ENCODE measurements around the gene HOXD9. TPM values are rescaled to one million over a fixed set of nuclear protein-coding genes. Genes with fewer than 3 reads are reported as not detected.

Gene HOXD9
- total RNA-seq, 2 donors from 2014 or later = 0.33 to 1.6 TPM

DNA sequence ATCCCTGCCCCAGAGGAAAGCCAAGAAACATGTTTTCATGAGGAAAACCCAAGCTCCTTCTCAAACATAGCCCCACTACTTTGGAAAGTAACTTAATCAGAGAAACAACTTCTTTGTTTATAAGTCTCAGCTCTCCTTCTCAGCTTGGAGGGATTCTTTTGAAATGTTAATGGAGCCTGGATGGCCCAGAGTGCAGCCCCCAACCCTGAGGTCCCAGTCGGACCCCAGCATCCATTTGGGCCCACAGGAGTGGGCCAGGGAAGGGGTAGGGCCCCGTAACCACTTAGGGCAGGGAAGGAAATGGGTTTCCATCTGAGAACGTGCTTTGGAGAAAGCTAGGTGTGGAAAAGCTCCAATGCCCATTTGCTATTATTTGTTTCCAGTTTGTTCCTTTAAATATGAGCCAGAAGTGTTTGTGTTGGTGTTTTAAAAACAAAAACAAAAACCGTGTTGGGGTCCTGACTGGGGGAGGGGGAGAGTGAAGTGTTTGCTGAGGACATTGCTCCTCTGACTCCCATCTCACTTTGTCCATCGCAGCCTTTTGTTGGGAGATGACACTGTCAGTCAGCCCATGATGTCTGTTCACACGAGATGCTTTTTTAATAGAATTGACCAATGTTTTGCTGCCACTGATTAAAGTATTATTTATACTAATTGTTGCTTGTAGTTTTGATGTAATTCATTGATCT, 33.0 kb downstream of the HOXD9 start:
- no peak for TF ChIP-seq POLR2A (IDR thresholded peaks at IDR 0.05)
- TF ChIP-seq, protein P1, sequence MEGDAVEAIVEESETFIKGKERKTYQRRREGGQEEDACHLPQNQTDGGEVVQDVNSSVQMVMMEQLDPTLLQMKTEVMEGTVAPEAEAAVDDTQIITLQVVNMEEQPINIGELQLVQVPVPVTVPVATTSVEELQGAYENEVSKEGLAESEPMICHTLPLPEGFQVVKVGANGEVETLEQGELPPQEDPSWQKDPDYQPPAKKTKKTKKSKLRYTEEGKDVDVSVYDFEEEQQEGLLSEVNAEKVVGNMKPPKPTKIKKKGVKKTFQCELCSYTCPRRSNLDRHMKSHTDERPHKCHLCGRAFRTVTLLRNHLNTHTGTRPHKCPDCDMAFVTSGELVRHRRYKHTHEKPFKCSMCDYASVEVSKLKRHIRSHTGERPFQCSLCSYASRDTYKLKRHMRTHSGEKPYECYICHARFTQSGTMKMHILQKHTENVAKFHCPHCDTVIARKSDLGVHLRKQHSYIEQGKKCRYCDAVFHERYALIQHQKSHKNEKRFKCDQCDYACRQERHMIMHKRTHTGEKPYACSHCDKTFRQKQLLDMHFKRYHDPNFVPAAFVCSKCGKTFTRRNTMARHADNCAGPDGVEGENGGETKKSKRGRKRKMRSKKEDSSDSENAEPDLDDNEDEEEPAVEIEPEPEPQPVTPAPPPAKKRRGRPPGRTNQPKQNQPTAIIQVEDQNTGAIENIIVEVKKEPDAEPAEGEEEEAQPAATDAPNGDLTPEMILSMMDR (IDR thresholded peaks at IDR 0.05) = no peak
- no peaks in the 10 kb centered on the region for H3K36me3 ChIP-seq (replicated peaks in 1 of 2; ENCODE audit: insufficient read depth in 1 of 2, low read depth in 2 of 2)
- no peak overlapping the region for H3K4me3 ChIP-seq
- no peaks in the 10 kb centered on the region for H3K9me3 ChIP-seq
- DNase-seq = no peak
- no peak for ATAC-seq
- intact Hi-C loops (cut with DNase I) = no loop called here
- WGBS, 2 donors = 10 to 13% methylated on average over 6 of the region's 6 CpGs
- H3K27me3 ChIP-seq = peaks cover 0 to 60% of the 10 kb centered on the region in 2 donors
- H3K27ac ChIP-seq = no peak overlapping the region
- H3K4me1 ChIP-seq = peaks cover 31% of the 10 kb centered on the region

DNA sequence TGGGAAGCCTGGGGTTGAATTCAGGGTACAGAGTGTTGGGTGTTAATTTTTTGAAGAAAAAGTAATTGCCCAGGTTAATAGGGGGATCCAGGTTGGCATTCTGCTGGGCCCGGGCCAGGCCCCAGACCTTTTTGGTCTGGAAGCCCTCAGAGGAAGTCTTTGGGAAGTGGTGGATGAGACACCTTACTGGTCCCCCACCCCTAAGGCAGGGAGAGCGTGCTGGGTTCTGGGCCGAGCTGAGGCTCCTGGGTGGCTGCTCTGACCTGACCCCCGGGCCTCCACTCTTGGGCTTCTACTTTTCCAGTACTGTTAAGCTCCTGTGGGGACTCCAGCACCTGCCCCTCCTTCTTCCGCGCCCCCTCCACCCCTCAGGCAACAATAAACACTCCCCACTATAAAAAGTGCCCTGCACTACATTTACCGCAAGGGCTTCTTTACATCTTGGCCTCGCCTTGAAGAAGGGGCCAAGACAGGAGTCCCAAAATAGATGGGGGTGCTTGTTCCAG, 33.8 kb downstream of the HOXD9 start:
- Histone ChIP-seq H3K9me3 (no peaks in the 10 kb centered on the region), H3K36me3 (replicated peaks in 1 of 2; ENCODE audit: insufficient read depth in 1 of 2, low read depth in 2 of 2) (no peaks in the 10 kb centered on the region), H3K4me1 (peaks cover 35% of the 10 kb centered on the region), H3K27me3 (peaks cover 0 to 65% of the 10 kb centered on the region in 2 donors), H3K27ac (no peak overlapping the region), H3K4me3 (no peak overlapping the region)
- DNase-seq (no peak), ATAC-seq (no peak)
- 13 to 28% methylated on average over 8 of the region's 8 CpGs for WGBS, 2 donors
- TF ChIP-seq, protein P1 (IDR thresholded peaks at IDR 0.05) = no peak
- TF ChIP-seq POLR2A (IDR thresholded peaks at IDR 0.05) = no peak
- intact Hi-C loops (cut with DNase I) = no loop called here

DNA sequence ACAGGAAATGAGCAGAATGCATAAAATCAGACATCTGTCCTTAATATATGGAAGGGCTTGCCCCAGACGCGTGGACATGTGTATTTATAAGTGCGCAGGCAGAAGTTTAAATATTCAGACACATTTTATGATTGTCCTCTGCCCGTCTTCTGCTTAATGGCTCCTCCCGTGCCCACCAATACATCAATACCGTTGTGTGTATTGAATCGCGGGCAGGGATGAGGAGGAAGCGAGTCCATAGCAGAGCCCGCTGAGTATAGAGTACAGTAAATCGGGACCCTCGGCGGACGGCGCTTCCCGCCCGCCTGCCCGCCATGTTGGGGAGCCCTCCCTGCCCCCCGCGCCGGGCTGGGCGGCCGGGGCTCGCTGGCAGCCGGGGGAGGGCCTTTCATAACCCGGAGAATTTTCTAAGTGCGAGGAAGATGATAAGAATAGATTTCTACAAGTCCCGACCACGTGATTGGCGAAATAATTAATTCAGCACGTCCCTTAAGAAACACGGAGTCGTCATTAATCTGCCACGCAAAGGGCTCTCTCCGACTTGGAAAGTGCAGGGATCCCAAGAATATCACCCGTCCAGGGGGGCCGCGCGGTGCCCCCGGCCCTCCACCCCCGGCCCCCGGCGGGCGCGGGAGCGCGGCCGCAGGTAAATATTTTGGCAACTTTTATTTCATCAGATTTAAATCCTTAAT, 34.4 kb downstream of the HOXD9 start, which contains the start of gene HOXD3:
HOXD3 (plus strand) TSS at position 501 of the 692 bp plus-strand sequence. CDS start 11,808 bp downstream, outside the sequence.
- no peaks in the 10 kb centered on the region for H3K36me3 ChIP-seq (replicated peaks in 1 of 2; ENCODE audit: insufficient read depth in 1 of 2, low read depth in 2 of 2)
- no peak for TF ChIP-seq POLR2A (IDR thresholded peaks at IDR 0.05)
- TF ChIP-seq, protein P1 (IDR thresholded peaks at IDR 0.05) = no peak
- intact Hi-C loops (cut with DNase I) = no loop called here

DNA sequence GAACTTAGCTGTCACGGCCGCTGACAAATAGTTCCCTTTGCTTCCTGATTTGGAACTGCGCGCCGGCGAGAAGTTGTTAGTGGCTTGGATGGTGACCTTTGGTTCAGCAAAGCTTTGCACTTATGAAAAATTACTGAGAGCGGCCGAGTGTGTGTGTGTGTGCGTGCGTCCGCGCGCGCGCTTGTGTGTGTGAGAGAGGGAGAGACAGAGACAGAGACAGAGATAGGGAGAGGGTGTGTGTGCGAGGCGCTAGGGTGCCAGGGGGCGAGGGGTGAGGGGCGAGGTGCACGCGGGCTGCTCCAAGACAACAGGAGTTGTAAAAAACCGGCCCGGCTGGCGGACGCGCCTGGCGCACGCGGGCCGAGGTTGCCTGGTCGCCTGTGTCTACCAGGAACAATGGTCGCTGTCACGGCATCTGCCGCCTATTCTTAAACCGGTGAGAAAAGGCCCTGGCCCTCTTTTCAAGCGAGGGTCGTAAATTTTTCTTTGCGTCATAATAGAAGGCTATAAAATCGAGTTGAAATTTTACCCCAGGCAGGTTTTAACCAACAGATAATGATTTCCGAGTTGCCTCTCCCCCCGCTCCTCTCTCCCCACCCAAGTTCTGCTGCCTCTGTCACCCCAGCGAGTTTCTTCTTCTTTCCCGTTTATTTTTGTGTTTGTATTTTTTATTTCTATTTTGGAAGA, 35.1 kb downstream of the HOXD9 start:
- no peak for ATAC-seq

More for the DNA sequence above, 34.4 kb downstream of the HOXD9 start, which contains the start of gene HOXD3:
- WGBS, 2 donors = 3 to 14% methylated on average over 18 to 48 of the region's 48 CpGs
- no peaks in the 10 kb centered on the region for H3K9me3 ChIP-seq
- H3K4me1 ChIP-seq = peaks cover 30% of the 10 kb centered on the region
- ATAC-seq (no peak), DNase-seq (no peak)
- no peak within 1 kb of the TSS for H3K27ac ChIP-seq
- no peak within 1 kb of the TSS for H3K4me3 ChIP-seq
- peaks cover 0 to 59% of the 10 kb centered on the region in 2 donors for H3K27me3 ChIP-seq

More for the DNA sequence above, 35.1 kb downstream of the HOXD9 start:
- Histone ChIP-seq H3K9me3 (no peaks in the 10 kb centered on the region), H3K4me1 (peaks cover 30% of the 10 kb centered on the region), H3K36me3 (replicated peaks in 1 of 2; ENCODE audit: insufficient read depth in 1 of 2, low read depth in 2 of 2) (no peaks in the 10 kb centered on the region), H3K4me3 (no peak overlapping the region), H3K27me3 (peaks cover 0 to 59% of the 10 kb centered on the region in 2 donors), H3K27ac (no peak overlapping the region)
- DNase-seq = no peak
- intact Hi-C loops (cut with DNase I) = no loop called here
- TF ChIP-seq POLR2A (IDR thresholded peaks at IDR 0.05) = no peak
- TF ChIP-seq, protein P1 (IDR thresholded peaks at IDR 0.05) = no peak
- WGBS, 2 donors = 5 to 7% methylated on average over 43 of the region's 43 CpGs

Data from body of pancreas (tissue), 4 donors.